SHP77 treated with DMSO at 0.1 percent for 48 hours (cell line): ENCODE measurements around the gene IGFBP2.

Experiments
- DNase-seq: peaks from one replicate; lab custom pipeline; 2025; lab: John Stamatoyannopoulos, UW

Gene IGFBP2

DNA sequence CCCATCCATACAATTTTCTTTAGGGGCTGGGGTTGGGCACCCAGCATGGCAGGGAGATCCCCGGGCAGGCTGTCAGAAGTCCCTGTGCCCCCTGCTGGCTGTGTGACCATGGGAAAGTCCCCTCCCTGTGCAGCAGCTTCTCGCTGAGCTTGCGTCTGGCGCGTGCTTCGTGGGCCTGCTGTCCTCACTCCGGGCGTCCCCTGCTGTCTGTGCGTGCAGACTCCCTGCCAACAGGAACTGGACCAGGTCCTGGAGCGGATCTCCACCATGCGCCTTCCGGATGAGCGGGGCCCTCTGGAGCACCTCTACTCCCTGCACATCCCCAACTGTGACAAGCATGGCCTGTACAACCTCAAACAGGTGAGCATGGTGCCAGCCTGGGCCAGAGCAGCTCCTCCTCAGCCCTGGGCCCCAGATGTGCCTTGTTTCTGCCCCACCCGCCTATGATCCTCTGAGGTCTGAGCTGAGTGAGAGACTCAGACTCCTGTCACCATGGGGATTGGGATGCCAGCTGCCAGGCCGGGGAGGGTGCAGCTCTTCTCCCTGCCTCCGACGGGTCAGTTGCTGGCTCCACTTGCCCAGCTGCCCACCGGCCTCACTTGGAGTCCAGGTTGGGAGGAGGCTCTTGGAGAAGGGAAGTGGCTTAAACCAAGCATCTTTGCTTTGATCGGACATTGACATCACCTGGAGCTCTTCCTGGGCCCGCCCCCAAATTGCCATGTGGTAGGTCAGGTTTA lies 28.6 kb downstream of the IGFBP2 start:
- no peak for DNase-seq

DNA sequence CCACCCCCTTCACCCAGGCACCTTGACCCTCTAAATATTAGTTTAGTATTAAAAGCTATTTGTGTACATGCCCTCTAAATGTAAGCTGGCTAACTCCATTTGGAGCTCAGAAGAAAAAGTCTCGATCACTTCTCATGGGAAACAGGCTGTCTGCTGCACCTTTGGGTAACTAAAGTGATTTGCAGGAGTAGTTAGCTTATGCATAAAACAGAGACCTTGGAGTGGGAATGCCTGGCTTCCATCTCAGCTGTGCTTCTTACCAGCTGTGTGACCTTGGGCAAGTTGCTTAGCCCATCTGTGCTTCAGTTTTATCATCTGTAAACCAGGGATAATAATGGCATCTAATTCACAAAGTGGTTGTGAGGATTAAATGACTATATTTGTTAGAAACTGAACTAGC lies 29.9 kb downstream of the IGFBP2 start:
- no peak for DNase-seq

DNA sequence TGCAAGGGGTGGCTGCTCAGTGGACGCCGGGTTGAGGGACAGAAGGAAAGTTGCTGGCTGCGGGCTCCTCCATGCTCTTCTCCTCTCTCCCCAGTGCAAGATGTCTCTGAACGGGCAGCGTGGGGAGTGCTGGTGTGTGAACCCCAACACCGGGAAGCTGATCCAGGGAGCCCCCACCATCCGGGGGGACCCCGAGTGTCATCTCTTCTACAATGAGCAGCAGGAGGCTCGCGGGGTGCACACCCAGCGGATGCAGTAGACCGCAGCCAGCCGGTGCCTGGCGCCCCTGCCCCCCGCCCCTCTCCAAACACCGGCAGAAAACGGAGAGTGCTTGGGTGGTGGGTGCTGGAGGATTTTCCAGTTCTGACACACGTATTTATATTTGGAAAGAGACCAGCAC lies 30.6 kb downstream of the IGFBP2 start:
- DNase-seq = no peak

DNA sequence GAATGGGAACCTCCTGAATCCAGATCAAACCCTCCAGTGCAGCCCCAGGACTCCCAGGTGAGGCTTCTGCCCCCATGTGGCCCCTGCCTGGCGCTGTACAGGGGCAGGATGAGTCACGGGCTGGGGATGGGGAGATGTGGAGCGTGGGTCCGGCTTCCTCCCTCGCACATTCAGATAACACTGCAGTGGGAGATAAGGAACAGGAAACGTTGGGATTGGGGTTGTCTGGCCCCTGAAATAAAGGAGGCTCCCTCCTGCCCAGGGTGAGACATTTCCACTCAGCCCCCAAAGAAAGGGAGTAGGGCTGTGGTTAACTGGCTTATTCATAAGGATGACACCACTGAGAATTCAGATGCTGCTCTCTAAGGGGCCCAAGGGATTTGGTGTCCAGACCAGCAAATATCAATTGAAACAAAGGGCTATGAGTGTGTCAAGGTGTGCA lies 31.4 kb downstream of the IGFBP2 start:
- no peak for DNase-seq

DNA sequence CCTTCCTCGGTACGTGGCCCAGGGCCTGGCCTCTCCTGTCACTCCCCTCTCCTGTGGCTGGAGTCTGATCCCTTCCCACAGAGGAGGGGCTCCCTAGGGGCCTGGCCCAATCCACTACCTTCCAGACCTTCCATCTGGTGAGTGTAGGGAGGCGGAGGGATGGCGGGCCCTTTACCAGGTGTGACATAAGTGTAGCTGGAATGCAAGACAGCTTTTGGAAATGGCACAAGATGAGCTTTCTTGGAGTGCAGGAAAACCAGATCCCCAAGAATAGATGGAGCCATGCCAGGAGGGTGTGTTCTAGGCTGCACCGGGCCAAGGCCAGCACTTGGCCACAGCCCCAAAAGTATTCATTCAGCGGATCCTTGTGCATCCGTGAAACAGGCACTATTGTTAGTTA lies 32.0 kb downstream of the IGFBP2 start:
- DNase-seq = no peak

DNA sequence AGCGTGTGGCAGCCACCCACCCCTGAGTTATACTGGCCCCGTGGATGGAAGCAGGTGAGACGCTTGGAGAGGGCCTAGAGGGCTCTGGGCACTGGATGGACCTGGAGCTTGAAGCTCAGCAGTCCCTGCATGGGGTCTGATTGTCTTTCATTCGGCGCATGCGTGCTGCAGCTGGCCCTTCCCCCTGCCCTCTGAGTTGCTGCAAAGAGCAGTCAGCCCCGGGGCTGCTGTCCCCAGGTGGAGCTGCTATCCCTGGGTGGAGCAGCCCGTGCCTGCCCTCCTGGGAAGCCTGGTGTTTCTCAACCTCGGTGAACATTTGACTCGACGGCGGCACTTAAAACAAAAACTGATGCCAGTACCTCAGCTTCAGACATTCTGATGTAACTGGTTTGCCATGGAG lies 32.5 kb downstream of the IGFBP2 start:
- no peak for DNase-seq

DNA sequence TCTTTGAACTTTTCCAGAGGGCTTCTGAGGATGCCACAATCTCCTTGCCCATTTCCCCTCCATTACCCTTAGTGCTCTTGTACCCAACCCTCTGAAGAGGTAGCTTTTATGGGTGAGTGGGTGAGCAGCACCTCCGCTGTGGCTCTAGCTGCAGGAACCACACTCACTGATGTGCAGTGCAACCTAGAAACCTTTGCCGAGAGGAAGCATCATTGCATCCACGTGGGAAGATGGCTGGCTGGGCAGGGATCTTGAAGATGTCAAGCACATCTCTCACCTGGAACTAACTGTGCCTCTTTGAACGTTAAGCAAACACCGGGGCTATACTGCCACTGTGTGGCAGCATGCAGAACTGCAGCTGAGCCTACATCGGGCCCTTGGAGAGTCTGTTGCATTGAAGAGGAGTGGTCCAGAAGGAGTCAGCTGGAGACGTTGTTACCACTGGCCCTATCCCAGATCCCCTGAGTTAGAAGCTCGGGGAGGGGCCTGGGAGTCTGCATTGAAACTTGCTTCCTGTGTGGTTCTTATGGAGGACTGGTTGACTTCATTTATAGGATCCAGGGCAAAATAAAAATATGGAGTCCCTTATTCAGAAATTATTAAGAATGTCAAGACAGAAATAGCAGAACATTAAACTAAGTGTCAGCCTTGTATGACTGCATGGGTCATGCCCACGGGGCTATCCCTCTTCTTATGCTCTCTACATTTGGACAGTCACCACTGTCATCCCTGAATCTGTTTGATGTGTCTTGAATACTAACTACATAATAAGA lies 33.4 kb downstream of the IGFBP2 start:
- no peak for DNase-seq

DNA sequence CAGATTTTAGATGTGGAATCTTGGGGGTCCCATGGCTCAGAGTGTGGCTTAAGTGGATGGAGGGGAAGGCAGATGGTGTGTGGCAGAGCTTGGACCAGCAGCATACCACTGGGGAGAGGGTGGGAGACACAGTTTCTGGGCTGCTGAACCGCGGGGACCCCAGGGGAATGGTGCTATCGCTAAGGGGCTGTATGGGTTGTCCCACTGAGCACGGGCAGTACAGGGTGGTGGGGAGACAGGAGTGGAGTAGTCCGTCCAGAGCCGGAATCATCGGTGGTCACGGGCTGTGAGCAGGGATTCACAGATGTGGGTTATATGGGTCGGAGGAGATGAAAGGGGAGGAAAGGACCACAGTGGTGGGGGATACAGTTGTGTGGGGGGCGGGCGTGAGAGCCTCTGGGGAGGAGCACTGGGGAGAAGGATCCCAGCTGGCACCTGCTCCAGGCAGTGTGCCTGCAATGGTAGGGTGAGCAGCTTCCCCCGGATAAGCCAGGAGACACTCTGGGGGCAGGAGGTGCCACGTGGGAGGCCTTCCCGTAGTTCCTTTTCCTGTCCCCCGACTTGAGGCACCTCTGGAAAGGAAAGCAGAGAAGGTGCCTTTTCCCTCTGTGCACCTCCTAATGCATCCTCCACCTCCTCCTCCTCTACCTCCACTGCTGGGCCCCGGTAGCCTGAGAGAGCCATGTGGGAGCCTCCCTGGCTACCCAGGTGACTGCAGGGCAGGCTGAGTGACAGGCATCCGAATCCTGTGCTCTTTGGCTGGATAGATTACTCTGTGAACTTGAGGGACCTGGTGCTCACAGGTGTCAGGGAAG lies 37.3 kb downstream of the IGFBP2 start:
- no peak for DNase-seq

DNA sequence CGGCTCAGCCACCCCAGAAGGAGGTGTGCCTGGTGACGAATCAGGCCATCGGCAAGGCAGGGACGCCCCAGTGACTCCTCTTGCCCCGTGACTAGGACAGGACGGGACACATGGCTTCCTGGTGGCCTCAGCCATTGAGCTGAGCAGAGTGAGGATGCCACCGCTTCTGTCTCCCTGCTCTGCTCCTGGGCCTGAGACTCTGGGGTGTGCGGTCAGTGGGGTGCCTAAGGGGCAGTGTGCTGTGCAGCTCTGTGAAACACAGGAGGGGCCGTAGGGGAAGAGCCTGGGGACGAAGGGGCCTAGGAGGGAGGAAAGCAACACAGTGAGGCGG lies 37.8 kb downstream of the IGFBP2 start:
- DNase-seq = no peak

DNA sequence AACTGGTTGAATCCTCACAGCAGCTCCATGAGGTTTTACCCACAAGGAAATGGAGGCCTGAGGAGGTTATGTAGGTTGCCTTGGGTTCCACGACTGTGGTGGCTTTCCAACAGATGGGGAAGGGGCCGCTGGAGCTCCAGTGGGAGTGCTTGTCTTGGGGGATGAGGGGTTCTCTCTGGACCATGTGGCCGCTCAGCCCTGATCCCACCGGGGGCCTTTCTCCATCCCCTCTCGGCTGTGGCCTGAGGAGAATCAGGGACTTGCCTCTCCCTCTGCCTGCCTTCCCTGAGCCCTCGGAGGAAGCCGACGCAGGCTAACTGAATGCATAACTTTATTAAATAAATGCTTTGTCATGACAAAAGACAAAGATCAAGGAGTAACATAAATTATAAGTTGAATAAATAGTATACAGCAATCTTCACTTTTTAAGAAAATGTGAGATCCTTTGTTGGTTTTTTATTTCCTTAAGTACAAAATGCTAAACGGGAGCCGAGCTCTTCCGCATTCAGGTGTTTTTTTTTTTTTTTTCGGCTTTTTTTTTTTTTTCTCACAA lies 38.6 kb downstream of the IGFBP2 start:
- no peak for DNase-seq

DNA sequence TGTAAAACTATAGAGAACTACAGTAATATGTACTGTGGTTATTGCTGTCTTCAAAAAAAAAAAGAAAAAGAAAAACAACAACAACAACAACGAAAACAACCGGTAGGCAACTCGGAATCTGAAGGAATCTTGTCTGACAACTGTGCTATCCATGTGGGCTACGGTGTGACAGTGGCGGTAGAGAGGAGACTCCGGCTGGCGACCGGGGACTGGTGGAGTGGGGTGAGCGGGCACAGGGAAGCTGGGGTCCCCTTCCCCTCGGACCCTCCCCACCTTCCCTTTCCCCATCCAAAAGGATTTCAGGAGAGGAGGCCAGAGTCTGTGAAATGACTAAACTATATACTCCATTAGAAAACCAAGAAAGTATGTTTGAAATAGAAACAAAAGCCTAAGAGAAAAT lies 39.2 kb downstream of the IGFBP2 start:
- no peak for DNase-seq

DNA sequence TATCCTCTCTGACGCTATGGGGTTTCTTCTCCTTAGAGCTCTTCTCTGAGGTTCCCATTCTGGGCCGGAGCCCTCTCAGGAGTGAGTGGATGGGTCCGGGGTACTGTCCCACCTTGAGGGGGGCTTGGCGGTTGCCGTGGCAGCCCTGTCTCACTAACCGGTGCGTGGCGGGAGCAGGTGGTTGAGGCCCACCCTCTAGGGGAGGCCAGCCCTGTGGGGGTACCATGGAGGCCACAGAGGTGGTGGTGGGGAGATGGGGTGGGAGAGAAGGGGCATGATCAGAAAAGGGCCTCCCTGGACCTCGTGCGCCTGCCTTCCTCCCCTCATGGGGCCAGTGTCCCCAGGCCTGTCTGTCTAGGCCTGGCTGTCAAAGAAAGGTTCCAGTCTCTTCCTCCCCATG lies 39.8 kb downstream of the IGFBP2 start:
- no peak for DNase-seq

DNA sequence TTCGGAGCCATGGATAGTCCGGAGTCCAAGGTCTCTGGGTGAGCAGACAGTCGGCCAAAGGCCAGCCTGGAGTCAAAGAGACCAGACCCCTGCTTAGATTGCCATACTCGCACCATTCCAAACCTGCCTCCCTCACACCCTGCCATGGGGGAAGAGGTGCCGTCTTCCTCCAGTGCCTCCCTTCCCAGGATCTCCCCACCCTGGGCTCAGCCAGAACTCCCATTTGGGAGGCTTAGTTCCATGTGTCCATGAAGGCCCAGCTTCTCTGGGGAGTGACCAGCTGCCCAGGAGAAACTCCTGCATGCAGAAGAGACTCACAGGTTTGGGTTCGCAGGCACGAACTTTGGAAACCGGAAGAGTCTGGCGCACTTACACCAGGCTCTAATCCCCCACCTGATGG lies 40.4 kb downstream of the IGFBP2 start:
- DNase-seq = no peak

DNA sequence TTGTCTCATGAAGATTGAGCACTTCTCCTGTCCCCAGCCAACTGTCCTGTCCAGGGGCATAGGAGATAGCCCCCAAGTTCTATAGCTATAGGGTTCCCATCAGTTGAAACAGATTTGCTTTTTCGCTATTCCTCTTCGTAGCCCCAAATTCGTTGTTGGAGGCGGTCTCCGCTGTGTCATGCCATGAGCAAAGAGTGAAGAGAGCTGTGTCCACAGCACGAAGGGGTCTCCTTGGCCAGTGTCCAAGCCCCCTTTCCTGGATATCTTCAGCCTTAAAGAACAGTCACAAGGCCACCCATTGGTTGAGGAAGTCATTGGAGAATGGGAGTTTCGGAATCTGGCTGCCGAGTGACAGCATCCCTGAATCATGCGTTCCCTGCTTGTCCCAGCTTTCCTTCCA lies 41.2 kb downstream of the IGFBP2 start:
- DNase-seq = no peak

DNA sequence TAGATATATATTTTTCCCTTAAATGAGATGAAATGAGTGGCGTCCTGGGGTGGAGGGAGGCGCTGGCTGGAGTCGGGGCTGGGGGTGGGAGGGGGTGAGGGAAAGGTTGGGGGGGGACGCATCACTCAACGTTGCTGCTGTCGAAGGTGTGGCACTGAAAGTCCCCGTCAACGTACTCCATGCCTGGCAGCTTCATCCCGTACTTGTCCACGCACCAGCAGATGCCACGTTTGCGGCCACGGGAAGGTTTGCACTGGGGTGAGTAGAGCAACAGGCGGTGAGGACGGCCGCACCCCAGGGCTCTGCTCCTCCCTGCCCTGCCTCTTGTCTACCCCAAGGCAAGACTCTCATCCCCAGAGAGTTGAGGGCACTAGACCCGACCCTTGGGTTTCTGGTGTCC lies 43.4 kb downstream of the IGFBP2 start:
- DNase-seq = no peak

DNA sequence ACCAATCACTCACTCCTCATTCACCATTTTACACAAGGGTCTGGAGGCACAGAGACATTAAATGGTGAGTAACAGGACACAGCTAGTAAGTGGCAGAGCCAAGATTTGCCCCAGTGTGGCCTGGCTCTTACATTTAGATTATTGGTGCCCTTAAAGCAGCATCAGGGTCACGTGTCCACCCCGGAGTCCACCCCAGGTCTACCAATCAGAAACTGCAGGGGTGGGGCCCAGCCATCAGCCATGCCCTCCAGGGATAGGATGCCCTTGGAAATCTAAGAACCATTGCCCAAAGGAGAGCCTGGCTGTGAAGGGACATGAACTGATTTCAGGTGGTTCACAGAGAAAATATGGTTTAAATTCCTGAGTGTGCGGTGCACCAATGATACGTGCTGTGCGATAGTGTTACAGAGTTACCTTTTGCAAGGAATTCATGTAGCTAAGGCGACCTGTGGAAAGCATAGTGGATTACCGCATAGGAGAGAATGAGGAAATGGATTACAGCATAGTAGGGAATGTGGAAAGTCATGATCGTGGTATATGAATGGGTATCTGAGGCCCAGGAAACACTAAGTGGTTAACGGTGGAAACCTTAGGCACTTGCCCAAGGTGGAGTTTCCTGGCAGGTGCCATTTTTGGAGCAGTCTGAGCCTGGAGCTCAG lies 44.3 kb downstream of the IGFBP2 start:
- no peak for DNase-seq

DNA sequence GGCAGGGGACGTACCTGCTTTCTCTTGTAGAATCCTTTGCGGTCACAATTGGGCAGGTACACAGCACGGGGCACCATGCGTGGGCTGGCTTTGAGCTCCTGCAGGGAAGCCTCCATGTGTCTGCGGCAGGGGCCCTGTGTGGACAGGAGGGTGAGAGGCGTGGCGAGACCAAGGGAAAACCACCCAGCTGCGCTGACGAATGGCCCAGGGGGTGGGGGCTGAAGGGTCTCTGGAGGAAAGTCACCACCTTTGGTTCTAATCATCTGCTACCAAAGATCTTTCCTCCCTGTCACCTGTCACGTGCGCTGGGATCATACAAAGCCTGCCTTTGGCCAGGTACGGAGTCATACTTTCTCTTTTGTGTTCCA lies 44.9 kb downstream of the IGFBP2 start:
- no peak for DNase-seq

DNA sequence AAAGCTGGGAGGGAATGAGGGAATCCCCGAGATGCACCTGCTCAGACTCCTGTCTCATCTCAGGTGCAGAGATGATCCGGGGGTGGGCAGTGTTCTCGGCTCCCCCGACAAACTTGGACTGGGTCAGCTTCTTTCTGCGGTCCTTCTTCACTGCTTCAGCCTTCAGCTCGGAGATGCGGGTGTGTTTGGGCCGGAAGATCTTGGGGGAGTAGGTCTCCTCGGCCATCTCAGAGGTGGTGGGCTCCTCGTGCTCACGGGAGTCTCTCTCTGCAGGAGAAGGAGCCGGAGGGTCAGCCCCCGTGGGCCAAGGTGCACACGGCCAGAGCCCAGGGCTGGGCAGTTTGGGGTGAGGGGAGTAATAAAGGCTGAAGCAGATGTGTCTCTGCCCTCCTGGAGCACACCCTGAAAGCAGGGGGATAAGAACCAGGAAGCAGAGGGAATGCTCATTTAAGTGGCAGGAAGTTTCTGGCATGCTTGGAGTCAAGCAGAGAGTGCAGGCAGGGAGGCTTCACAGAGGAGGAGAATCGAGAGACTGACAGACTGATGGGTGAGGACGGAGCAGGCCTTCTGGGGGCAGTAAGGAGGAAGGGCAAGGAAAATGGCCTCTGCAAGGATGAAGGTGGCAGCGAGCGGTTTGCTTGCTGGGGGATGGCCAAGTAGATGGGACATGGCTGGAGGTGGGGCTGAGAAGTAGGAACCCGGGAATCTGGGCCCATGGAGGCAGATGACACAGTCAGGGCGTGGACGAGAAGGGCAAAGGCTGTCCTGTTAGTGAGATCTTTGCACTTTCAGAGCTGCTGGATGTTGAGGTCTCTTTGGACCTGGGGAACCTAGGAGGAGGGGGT lies 45.8 kb downstream of the IGFBP2 start:
- no peak for DNase-seq

DNA sequence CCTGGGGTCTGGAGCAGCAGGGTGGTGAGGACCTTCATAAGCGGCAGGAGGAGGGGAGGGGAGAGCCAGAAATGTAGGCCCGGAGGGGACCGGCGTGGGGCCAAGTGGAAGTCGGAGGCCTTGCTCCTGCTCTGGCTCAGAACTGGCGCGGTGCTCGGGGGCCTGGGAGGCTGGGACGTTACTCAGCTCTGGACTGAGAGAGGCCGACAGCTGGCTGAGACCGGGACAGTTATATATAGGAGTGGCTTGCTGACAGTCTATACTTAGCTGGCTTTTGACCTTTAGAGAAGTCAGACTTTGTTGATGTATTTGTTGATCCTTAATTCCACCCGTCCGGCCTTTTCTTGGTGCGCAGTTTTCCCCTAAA lies 46.4 kb downstream of the IGFBP2 start:
- DNase-seq = no peak

DNA sequence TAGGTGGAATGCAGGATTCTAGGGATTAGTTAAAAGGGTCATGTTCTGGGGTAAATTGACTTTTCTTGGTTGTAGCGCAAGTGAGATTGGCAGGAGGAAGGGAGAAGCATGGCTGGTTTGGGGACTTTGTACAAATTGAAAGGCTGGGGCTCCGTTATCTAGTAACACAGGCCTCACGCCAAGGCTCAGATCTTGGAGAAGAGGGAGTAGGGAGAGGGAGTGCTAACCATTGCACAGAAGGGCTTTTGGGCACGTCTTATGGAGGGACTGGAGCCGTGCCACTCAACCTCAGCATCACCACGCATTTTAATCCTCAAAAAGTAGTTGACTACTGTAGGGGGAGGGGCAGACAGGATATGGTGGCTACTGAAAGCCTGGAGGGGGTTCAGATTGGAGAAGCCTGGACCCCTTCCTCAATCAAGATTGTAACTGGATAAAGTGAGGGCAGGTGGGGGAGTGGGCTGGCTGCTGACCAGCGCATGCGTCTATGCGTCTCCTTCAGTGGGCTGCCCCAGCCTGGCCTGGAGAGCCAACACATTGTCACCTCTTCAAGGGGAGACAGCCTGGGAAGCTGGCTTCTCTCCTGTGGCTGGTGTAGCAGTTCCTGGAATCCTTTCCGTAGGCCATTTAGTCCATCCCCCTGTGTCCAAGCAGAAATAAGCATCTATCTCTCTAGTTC lies 47.9 kb downstream of the IGFBP2 start:
- no peak for DNase-seq

DNA sequence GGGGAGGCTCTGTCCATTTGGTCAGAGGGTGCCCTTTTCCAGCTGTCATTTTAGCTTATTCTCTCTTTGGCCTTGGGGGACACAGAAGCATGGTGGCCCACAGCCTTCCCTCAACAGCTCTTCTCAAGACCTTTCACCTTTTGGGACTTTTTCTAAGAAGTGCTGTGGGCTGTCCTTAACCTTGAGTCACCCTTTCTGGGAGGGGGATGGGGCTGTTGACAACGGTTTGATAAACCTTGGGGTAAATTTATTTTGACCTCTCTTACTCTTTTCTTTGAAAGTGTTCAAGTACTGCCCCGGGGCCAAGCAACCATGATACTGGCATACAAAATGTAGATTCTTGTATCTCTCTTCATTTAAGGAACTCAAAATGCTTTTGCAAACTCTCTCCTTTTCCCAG lies 48.5 kb downstream of the IGFBP2 start:
- no peak for DNase-seq
